Stomach (tissue), 9 donors: ENCODE measurements around the gene ANGPTL4. TPM values are rescaled to one million over a fixed set of nuclear protein-coding genes. Genes with fewer than 3 reads are reported as not detected.
A peak's percentile ranks its signal among the peaks of the same experiment; 100 is the strongest.
"Not testable (repeated sequence)": the region's sequence is repeated elsewhere in the genome, so short reads cannot be mapped to it uniquely, and the experiment has no call there.

Source experiments
- DNase-seq, 2 donors: peaks; one replicate each; pipeline versions ENCODE4 v3.0.0 to v3.0.0-alpha.2; 2013 to 2019
- H3K27ac ChIP-seq, 5 donors: fragments of 200-600 bp in 4 of 5; sonication (generic) in 4 of 5; one replicate each; pipeline ENCODE4 v1.5.1; 2013 to 2019; ENCODE audit warnings: mild to moderate bottlenecking in 1 of 5, moderate library complexity in 1 of 5
- H3K27me3 ChIP-seq, 3 donors: fragments of 200-600 bp; sonication (generic); one replicate each; pipeline ENCODE4 v1.5.1; 2017 to 2019; ENCODE audit warnings: mixed run types in 1 of 3
- H3K36me3 ChIP-seq, 4 donors: fragments of 200-600 bp; sonication (generic); 1 replicate in 3 of 4; 2 replicates in 1 of 4; pipeline ENCODE4 v1.5.1; 2016 to 2019
- H3K4me1 ChIP-seq, 4 donors: fragments of 200-600 bp; sonication (generic); one replicate each; pipeline ENCODE4 v1.5.1; 2016 to 2019
- H3K4me3 ChIP-seq, 4 donors: fragments of 200-600 bp; sonication (generic) in 3 of 4; one replicate each; pipeline ENCODE4 v1.5.1; 2016 to 2019; ENCODE audit warnings: mild to moderate bottlenecking in 1 of 4
- H3K9me3 ChIP-seq, 4 donors: fragments of 200-600 bp; sonication (generic); one replicate each; pipeline ENCODE4 v1.5.1; 2016 to 2019
- EP300 ChIP-seq: sonication (generic); formaldehyde crosslinking; IDR thresholded peaks from one replicate; pipeline ENCODE4 v1.6.1; 2017; ENCODE audit warnings: antibody characterized with exemption
- POLR2A ChIP-seq, 4 donors: fragments of 450-650 bp; IDR thresholded peaks; one replicate each; pipeline ENCODE4 v1.6.1; 2016; ENCODE audit warnings: antibody characterized with exemption in 4 of 4, control low read depth in 2 of 4, mild to moderate bottlenecking in 1 of 4, moderate library complexity in 1 of 4
- POLR2AphosphoS5 ChIP-seq, 3 donors: sonication (generic); formaldehyde crosslinking; IDR thresholded peaks; one replicate each; pipeline ENCODE4 v1.6.1; 2016; ENCODE audit warnings: antibody characterized with exemption in 3 of 3
- WGBS, 5 donors: extraction: QIAGEN DNeasy Blood & Tissue Kit in 3 of 5; methylation state at CpG; one replicate each; pipeline versions ENCODE4 v1.1.5 to v1.1.7; 2013 to 2018; 5-methylcytosine and 5-hydroxymethylcytosine counted together
- intact Hi-C: fragments of 100-400 bp; cut with DNase I; formaldehyde crosslinking; loops from one replicate; pipeline ENCODE4 v1.15.1; 2023; ENCODE audit warnings: low total_unique reads
- polyA plus RNA-seq, 3 donors: library from polyadenylated mRNA; stranded (reverse); fragments of 200-250 nt; gene quantifications; one replicate each; pipeline ENCODE4 v1.2.3, GENCODE V29; 2013
- total RNA-seq, 5 donors: library from RNA; depleted of rRNA; stranded (reverse); fragments of >200 nt; gene quantifications; one replicate each; pipeline versions ENCODE4 v1.1.0 to v1.2.3, GENCODE V29; 2014 to 2016
- TF ChIP-seq, protein P1 (sequence below), 7 experiments: fragments of 450-650 bp in 4 of 7; fragments of 200-600 bp in 3 of 7; sonication (generic) in 3 of 7; IDR thresholded peaks; one replicate each; pipeline ENCODE4 v1.5.1; 2016 to 2019; ENCODE audit warnings: antibody characterized with exemption in 7 of 7, control low read depth in 2 of 7, mild to moderate bottlenecking in 1 of 7
- donor health status: healthy with polysubstance abuse.
- donor health status: Bipolar disorder and iron deficiency.
- donor health status: healthy.

The ANGPTL4 gene
- total and polyA plus RNA-seq, 8 donors = 4.1 to 276 (median 21.4) TPM

DNA sequence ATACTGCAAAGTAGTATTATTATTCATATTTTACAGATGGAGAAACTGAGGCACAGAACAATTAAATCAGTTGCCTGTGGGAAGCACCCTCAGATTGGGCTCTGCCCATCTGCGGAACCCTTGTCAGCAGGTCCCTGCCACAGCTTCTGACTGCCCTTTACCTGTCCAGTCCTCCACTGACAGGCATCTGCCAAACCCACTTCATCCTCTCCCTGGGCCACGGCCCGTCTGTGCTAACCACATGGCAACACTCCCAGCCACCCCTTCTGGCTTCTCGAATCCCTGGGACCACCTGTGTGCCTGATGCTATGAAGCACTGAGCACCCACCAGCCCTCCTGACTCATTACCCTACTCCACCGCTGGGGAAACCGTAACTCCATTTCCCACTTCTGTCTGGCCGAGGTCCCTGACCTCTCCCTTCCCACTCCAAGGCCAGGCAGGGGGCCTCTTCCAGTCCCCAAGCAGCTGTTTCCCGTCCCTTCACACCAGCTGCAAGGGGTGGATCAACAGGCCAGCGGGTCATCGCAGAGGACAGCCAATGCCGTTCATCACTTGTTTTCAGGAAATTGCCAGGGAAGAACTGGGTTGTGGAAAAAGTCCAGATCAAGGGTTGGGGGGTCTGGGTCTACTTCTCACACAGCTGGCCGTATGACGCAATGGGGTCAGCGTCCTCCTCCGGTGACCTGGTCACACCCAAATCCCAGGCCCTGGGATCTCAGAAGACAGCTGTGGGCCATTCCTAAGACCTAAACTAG is 23.4 kb upstream of the ANGPTL4 start:
- Histone ChIP-seq H3K36me3 (no peaks in the 10 kb centered on the region), H3K4me3 (no peak overlapping the region), H3K9me3 (no peaks in the 10 kb centered on the region), H3K27me3 (peaks cover 0 to 90% (median 20%) of the 10 kb centered on the region in 3 donors), H3K4me1 (peaks cover 10 to 24% (median 19%) of the 10 kb centered on the region in 4 donors), H3K27ac (peak overlapping the region in 4 of 5 donors; percentile 4 to 85 (median 61))
- intact Hi-C loops = no loop called here
- TF ChIP-seq EP300 (peak; percentile 70), POLR2AphosphoS5 (IDR thresholded peaks at IDR 0.05) (peak; percentile 21 to 66 (median 60)), POLR2A (IDR thresholded peaks at IDR 0.05) (no peak)
- TF ChIP-seq, protein P1, sequence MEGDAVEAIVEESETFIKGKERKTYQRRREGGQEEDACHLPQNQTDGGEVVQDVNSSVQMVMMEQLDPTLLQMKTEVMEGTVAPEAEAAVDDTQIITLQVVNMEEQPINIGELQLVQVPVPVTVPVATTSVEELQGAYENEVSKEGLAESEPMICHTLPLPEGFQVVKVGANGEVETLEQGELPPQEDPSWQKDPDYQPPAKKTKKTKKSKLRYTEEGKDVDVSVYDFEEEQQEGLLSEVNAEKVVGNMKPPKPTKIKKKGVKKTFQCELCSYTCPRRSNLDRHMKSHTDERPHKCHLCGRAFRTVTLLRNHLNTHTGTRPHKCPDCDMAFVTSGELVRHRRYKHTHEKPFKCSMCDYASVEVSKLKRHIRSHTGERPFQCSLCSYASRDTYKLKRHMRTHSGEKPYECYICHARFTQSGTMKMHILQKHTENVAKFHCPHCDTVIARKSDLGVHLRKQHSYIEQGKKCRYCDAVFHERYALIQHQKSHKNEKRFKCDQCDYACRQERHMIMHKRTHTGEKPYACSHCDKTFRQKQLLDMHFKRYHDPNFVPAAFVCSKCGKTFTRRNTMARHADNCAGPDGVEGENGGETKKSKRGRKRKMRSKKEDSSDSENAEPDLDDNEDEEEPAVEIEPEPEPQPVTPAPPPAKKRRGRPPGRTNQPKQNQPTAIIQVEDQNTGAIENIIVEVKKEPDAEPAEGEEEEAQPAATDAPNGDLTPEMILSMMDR (IDR thresholded peaks at IDR 0.05) = no peak
- DNase-seq = peak; percentile 37 to 74
- 28 to 36% (median 31%) methylated on average over 15 of the region's 15 CpGs for WGBS, 5 donors

DNA sequence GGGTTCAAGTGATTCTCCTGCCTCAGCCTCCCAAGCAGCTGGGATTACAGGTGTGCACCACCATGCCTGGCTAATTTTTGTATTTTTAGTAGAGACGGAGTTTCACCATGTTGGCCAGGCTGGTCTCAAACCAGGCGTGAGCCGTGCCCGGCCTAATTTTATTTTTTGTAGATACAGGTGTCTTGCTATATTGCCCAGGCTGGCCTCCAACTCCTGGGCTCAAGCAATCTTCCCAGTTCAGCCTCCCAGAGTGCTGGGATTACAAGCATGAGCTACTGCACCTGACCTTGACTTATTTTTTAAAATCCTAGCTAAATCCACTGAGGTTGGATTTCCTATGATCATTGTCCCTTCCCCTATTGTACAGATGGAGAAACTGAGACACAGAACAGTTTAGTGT is 22.5 kb upstream of the ANGPTL4 start:
- Histone ChIP-seq H3K27me3 (peaks cover 0 to 84% (median 15%) of the 10 kb centered on the region in 3 donors), H3K4me1 (peaks cover 10 to 19% (median 14%) of the 10 kb centered on the region in 4 donors), H3K27ac (peak overlapping the region in 4 of 5 donors; percentile 4 to 85 (median 81))
- H3K4me3 ChIP-seq, DNase-seq, intact Hi-C loops, H3K36me3 ChIP-seq, H3K9me3 ChIP-seq: not testable (repeated sequence)
- 89 to 96% (median 93%) methylated on average over 4 of the region's 4 CpGs for WGBS, 5 donors

DNA sequence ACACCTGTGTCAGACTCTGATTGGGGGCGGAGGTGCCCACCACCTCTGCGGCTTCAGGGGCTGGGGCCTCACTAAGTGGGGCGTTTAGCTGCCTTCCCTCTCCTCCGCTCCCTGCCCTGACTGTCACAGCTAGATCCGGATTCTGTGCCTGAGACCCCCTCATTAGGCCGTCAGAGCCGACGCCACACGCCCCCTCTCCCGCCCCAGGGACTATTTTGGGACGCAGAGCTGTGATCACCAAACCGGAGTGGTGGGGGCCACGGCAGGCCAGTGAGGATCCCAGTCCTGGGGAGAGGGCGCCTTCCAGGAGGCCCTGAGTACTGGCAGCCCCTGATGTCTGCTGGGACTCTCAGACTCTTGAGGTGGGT is 21.7 kb upstream of the ANGPTL4 start:
- 35 to 50% (median 41%) methylated on average over 10 to 14 of the region's 14 CpGs for WGBS, 5 donors
- Histone ChIP-seq H3K27me3 (peaks cover 0 to 76% (median 15%) of the 10 kb centered on the region in 3 donors), H3K36me3 (no peaks in the 10 kb centered on the region), H3K4me3 (peak overlapping the region; percentile 49 to 53 (median 52)), H3K27ac (peak overlapping the region in 4 of 5 donors; percentile 76 to 85 (median 81)), H3K9me3 (no peaks in the 10 kb centered on the region), H3K4me1 (peaks cover 10 to 19% (median 14%) of the 10 kb centered on the region in 4 donors)
- intact Hi-C loops = no loop called here
- DNase-seq = no peak
- TF ChIP-seq POLR2A (IDR thresholded peaks at IDR 0.05) (no peak), EP300 (no peak), POLR2AphosphoS5 (IDR thresholded peaks at IDR 0.05) (no peak)
- TF ChIP-seq, protein P1 (IDR thresholded peaks at IDR 0.05) = no peak

GRCh38 chr19:8342684-8343482 is 21.1 kb upstream of the ANGPTL4 start, which contains the start of gene KANK3:
Gene KANK3 (minus strand): TSS chr19:8343262. CDS start chr19:8337828, 5,434 bp downstream.
- H3K4me3 ChIP-seq = peak within 1 kb of the TSS; percentile 49 to 53 (median 52)
- intact Hi-C loops = no loop called here
- no peaks in the 10 kb centered on the region for H3K9me3 ChIP-seq
- peaks cover 0 to 71% (median 15%) of the 10 kb centered on the region in 3 donors for H3K27me3 ChIP-seq
- TF ChIP-seq, protein P1 (IDR thresholded peaks at IDR 0.05) = peak in 1 of 7 experiments; percentile 7
- peak; percentile 45 to 89 (median 85) for TF ChIP-seq POLR2AphosphoS5 (IDR thresholded peaks at IDR 0.05)
- no peak for TF ChIP-seq EP300
- no peak for TF ChIP-seq POLR2A (IDR thresholded peaks at IDR 0.05)
- no peaks in the 10 kb centered on the region for H3K36me3 ChIP-seq
- DNase-seq = peak; percentile 98
- WGBS, 5 donors = 3 to 8% (median 5%) methylated on average over 21 to 65 of the region's 65 CpGs
- H3K27ac ChIP-seq = peak within 1 kb of the TSS; percentile 3 to 85 (median 78)
- H3K4me1 ChIP-seq = peaks cover 10 to 22% (median 14%) of the 10 kb centered on the region in 4 donors
